ENCODE data around the gene TFPT. TPM values are rescaled to one million over a fixed set of nuclear protein-coding genes. Genes with fewer than 3 reads are reported as not detected.

TFPT gene
- total and polyA plus RNA-seq, 2 of the 4 experiments (the other 2 are of a cell fraction) = 7.9 to 17.1 TPM

GRCh38 chr19:54129617-54129996 lies 14.2 kb upstream of the TFPT start:
- Histone ChIP-seq H2AFZ (replicated peaks; ENCODE audit: low read length, poor library complexity) (no peak overlapping the region), H3K9ac (ENCODE audit: low read depth, low read length) (no peak overlapping the region), H3K27me3 (ENCODE audit: control insufficient read depth, insufficient read depth, low read length) (no peaks in the 10 kb centered on the region), H3K4me2 (ENCODE audit: low read depth, low read length) (no peak overlapping the region), H3K56ac (ENCODE audit: extremely low read depth, insufficient read depth, low read length) (no peak overlapping the region), H3K27ac (ENCODE audit: insufficient read depth, low read length) (no peak overlapping the region), H4K20me1 (ENCODE audit: insufficient read depth, low read length) (no peaks in the 10 kb centered on the region), H3K4me3 (ENCODE audit: insufficient read depth, low read depth, low read length) (no peak overlapping the region), H4K8ac (ENCODE audit: low read depth in 2 of 2, low read length in 2 of 2) (no peak overlapping the region), H2BK5ac (ENCODE audit: low read depth, low read length, poor library complexity, severe bottlenecking) (no peak overlapping the region), H3K36me3 (ENCODE audit: control insufficient read depth, insufficient read depth, low read length) (peaks cover 51% of the 10 kb centered on the region), H4K91ac (ENCODE audit: insufficient read depth, low read depth, low read length) (no peak overlapping the region), H3K79me1 (ENCODE audit: low read depth in 1 of 2, low read length in 2 of 2) (no peaks in the 10 kb centered on the region), H3K9me3 (ENCODE audit: control insufficient read depth, insufficient read depth, low read length) (no peaks in the 10 kb centered on the region), H2BK120ac (ENCODE audit: low read depth, low read length) (no peak overlapping the region), H2BK15ac (ENCODE audit: low read depth, low read length) (no peak overlapping the region), H2BK20ac (ENCODE audit: low read depth, low read length) (no peak overlapping the region), H3K18ac (ENCODE audit: low read depth, low read length) (no peak overlapping the region), H2AK9ac (replicated peaks; ENCODE audit: low read depth, low read length, poor library complexity) (no peak overlapping the region), H4K5ac (ENCODE audit: low read depth, low read length) (no peak overlapping the region), H3K14ac (replicated peaks; ENCODE audit: low read depth, low read length) (no peak overlapping the region), H3K23ac (ENCODE audit: low read depth, low read length) (no peak overlapping the region), H3K4me1 (ENCODE audit: control insufficient read depth, insufficient read depth, low read length) (no peaks in the 10 kb centered on the region), H2AK5ac (ENCODE audit: low read depth, low read length) (no peak overlapping the region), H3K9me1 (ENCODE audit: insufficient read depth, low read length) (no peaks in the 10 kb centered on the region), H3K4ac (ENCODE audit: low read depth, low read length) (no peak overlapping the region)
- POLR2A ChIA-PET (ENCODE audit: unreplicated experiment) = no interaction called here
- 90% methylated on average over 6 of the region's 20 CpGs; no CpG with 5 or more reads in 1 of the 2 experiments for WGBS, 2 experiments (ENCODE audit: extremely low coverage in 2 of 2, insufficient read length in 1 of 2)
- CTCF ChIA-PET = no interaction called here
- ATAC-seq (ENCODE audit: low read depth) = no peak
- BruUV-seq (replicated peaks) = no TSS peak
- TF ChIP-seq BHLHE40 (IDR thresholded peaks at IDR 0.05; ENCODE audit: low read depth, low read length) = no peak
- no peak for TF ChIP-seq SMC3 (IDR thresholded peaks at IDR 0.05; ENCODE audit: low read depth, low read length)
- TF ChIP-seq CEBPB (IDR thresholded peaks at IDR 0.05; ENCODE audit: low read depth, low read length) = no peak
- TF ChIP-seq MXI1 (IDR thresholded peaks at IDR 0.05; ENCODE audit: borderline replicate concordance, low read depth, low read length) = no peak
- TF ChIP-seq RCOR1 (IDR thresholded peaks at IDR 0.05; ENCODE audit: insufficient replicate concordance, low read length) = no peak
- no peak for TF ChIP-seq NFE2L2 (IDR thresholded peaks at IDR 0.05; ENCODE audit: low read depth, low read length)
- no peak for TF ChIP-seq MAZ (IDR thresholded peaks at IDR 0.05; ENCODE audit: borderline replicate concordance, low read depth, low read length)
- TF ChIP-seq CHD1 (IDR thresholded peaks at IDR 0.05; ENCODE audit: low read depth, low read length) = no peak
- no peak for TF ChIP-seq MAFK (IDR thresholded peaks at IDR 0.05; ENCODE audit: low read depth, low read length)
- in situ Hi-C loops (cut with MboI; ENCODE audit: low sequenced_read_pairs) (loop anchor here (25.0 kb wide), 1 partner anchor 1533 kb away; the partner anchor contains the start of gene U2AF2), intact Hi-C loops (cut with micrococcal nuclease) (no loop called here), dilution Hi-C loops (cut with HindIII; ENCODE audit: low sequenced_read_pairs, unreplicated experiment) (no loop called here)
- DNase-seq = no peak

Data from IMR-90 (cell line).